ENCODE data around the gene GSG1.

The GSG1 gene

GRCh38 chr12:13119826-13120225 is 16.4 kb upstream of the GSG1 start:
- DNase-seq: no peak

- DNase-seq: no peak
These were observed 13.6 kb upstream of the GSG1 start for GRCh38 chr12:13117029-13117428.

- DNase-seq: no peak
These were observed 12.8 kb upstream of the GSG1 start for GRCh38 chr12:13116259-13116658.

- no peak for DNase-seq
These were observed 11.0 kb upstream of the GSG1 start for GRCh38 chr12:13114251-13115052.

GRCh38 chr12:13112968-13113367 is 9.5 kb upstream of the GSG1 start:
- no peak for DNase-seq

GRCh38 chr12:13106666-13107065 is 3.2 kb upstream of the GSG1 start:
- no peak for DNase-seq

GRCh38 chr12:13105781-13106180 is 2.3 kb upstream of the GSG1 start:
- no peak for DNase-seq

- no peak for DNase-seq
These were observed 942 bp upstream of the GSG1 start for GRCh38 chr12:13104409-13104808.

- no peak for DNase-seq
These were observed 839 bp downstream of the GSG1 start for GRCh38 chr12:13102461-13103195.

GRCh38 chr12:13101821-13102375 is 1.6 kb downstream of the GSG1 start:
- DNase-seq: peak; percentile 27

- DNase-seq: peak; percentile 89
These were observed 2.3 kb downstream of the GSG1 start for GRCh38 chr12:13100882-13101769.

GRCh38 chr12:13100605-13100881 is 2.9 kb downstream of the GSG1 start:
- DNase-seq: no peak

GRCh38 chr12:13099844-13100604 is 3.4 kb downstream of the GSG1 start:
- no peak for DNase-seq

GRCh38 chr12:13099066-13099843 is 4.2 kb downstream of the GSG1 start:
- no peak for DNase-seq

GRCh38 chr12:13097491-13098011 is 5.9 kb downstream of the GSG1 start:
- no peak for DNase-seq

- DNase-seq: no peak
These were observed 8.0 kb downstream of the GSG1 start for GRCh38 chr12:13095266-13095995.

GRCh38 chr12:13094367-13094766 is 9.1 kb downstream of the GSG1 start:
- DNase-seq: no peak

GRCh38 chr12:13093848-13094220 is 9.6 kb downstream of the GSG1 start:
- DNase-seq: no peak

- no peak for DNase-seq
These were observed 10.1 kb downstream of the GSG1 start for GRCh38 chr12:13093191-13093847.

GRCh38 chr12:13091832-13092231 is 11.6 kb downstream of the GSG1 start:
- DNase-seq: no peak

Measured in T1000 (cell line).